ENCODE measurements around the gene ARHGAP31.
"Not testable (repeated sequence)": the region's sequence is repeated elsewhere in the genome, so short reads cannot be mapped to it uniquely, and the experiment has no call there.

GRCh38 chr3:119306378-119306777 lies 12.2 kb downstream of the ARHGAP31 start:
- not testable (repeated sequence) for TF ChIP-seq EP300, POLR2A, POLR2AphosphoS5, CTCF (IDR thresholded peaks at IDR 0.05)

Measured in gastroesophageal sphincter (tissue), 3 donors.